Measurements from ENCODE around the gene RAB30. TPM values are rescaled to one million over a fixed set of nuclear protein-coding genes. Genes with fewer than 3 reads are reported as not detected.

RAB30 gene
- total and polyA plus RNA-seq, 9 of the 15 experiments (the other 6 are each of a cell fraction or from before 2014, with no cell fraction given), result 0.29 to 1.3 (median 1.0) TPM

DNA sequence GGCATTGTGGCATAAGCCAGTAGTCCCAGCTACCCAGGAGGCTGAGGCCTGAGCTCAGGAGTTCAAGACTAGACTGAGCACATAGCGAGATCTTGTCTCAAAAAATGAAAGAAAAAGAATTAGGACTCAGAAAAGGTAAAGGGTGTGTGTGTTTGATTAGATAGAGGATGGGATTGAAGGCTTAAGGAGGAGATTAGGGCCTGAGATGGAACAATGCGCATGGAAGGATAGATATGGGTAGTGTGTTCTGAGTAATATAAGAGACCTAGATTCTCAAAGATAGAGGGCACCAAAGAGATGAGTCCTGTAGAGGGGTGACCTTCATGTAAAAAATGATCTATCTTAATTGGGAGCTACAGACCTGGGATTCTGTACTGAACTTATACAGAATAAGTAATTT lies 17.3 kb upstream of the RAB30 start (continued):
- TF ChIP-seq, protein P1, sequence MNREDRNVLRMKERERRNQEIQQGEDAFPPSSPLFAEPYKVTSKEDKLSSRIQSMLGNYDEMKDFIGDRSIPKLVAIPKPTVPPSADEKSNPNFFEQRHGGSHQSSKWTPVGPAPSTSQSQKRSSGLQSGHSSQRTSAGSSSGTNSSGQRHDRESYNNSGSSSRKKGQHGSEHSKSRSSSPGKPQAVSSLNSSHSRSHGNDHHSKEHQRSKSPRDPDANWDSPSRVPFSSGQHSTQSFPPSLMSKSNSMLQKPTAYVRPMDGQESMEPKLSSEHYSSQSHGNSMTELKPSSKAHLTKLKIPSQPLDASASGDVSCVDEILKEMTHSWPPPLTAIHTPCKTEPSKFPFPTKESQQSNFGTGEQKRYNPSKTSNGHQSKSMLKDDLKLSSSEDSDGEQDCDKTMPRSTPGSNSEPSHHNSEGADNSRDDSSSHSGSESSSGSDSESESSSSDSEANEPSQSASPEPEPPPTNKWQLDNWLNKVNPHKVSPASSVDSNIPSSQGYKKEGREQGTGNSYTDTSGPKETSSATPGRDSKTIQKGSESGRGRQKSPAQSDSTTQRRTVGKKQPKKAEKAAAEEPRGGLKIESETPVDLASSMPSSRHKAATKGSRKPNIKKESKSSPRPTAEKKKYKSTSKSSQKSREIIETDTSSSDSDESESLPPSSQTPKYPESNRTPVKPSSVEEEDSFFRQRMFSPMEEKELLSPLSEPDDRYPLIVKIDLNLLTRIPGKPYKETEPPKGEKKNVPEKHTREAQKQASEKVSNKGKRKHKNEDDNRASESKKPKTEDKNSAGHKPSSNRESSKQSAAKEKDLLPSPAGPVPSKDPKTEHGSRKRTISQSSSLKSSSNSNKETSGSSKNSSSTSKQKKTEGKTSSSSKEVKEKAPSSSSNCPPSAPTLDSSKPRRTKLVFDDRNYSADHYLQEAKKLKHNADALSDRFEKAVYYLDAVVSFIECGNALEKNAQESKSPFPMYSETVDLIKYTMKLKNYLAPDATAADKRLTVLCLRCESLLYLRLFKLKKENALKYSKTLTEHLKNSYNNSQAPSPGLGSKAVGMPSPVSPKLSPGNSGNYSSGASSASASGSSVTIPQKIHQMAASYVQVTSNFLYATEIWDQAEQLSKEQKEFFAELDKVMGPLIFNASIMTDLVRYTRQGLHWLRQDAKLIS (CRISPR knock-in tag; IDR thresholded peaks at IDR 0.05), result no peak
- TF ChIP-seq ZNF77 (CRISPR knock-in tag; IDR thresholded peaks at IDR 0.05), result no peak
- TF ChIP-seq ZSCAN29 (IDR thresholded peaks at IDR 0.05), result no peak
- TF ChIP-seq FOSL1 (tag; conservative IDR thresholded peaks at IDR 0.05), result peak; percentile 29; the same call in 1 of the 2 replicates
- 0 out of 4 replicates have a peak, but pooled peaks of 1 of the 2 experiments have one; percentile 14 for TF ChIP-seq NRF1 (conservative IDR thresholded peaks at IDR 0.05 in 1 of 2, IDR thresholded peaks at IDR 0.05 in 1 of 2)
- peak; percentile 80 for TF ChIP-seq DPF2 (IDR thresholded peaks at IDR 0.05)
- TF ChIP-seq, protein P2, sequence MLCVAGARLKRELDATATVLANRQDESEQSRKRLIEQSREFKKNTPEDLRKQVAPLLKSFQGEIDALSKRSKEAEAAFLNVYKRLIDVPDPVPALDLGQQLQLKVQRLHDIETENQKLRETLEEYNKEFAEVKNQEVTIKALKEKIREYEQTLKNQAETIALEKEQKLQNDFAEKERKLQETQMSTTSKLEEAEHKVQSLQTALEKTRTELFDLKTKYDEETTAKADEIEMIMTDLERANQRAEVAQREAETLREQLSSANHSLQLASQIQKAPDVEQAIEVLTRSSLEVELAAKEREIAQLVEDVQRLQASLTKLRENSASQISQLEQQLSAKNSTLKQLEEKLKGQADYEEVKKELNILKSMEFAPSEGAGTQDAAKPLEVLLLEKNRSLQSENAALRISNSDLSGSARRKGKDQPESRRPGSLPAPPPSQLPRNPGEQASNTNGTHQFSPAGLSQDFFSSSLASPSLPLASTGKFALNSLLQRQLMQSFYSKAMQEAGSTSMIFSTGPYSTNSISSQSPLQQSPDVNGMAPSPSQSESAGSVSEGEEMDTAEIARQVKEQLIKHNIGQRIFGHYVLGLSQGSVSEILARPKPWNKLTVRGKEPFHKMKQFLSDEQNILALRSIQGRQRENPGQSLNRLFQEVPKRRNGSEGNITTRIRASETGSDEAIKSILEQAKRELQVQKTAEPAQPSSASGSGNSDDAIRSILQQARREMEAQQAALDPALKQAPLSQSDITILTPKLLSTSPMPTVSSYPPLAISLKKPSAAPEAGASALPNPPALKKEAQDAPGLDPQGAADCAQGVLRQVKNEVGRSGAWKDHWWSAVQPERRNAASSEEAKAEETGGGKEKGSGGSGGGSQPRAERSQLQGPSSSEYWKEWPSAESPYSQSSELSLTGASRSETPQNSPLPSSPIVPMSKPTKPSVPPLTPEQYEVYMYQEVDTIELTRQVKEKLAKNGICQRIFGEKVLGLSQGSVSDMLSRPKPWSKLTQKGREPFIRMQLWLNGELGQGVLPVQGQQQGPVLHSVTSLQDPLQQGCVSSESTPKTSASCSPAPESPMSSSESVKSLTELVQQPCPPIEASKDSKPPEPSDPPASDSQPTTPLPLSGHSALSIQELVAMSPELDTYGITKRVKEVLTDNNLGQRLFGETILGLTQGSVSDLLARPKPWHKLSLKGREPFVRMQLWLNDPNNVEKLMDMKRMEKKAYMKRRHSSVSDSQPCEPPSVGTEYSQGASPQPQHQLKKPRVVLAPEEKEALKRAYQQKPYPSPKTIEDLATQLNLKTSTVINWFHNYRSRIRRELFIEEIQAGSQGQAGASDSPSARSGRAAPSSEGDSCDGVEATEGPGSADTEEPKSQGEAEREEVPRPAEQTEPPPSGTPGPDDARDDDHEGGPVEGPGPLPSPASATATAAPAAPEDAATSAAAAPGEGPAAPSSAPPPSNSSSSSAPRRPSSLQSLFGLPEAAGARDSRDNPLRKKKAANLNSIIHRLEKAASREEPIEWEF (CRISPR knock-in tag; IDR thresholded peaks at IDR 0.05), result no peak
- no peak for TF ChIP-seq SNIP1 (IDR thresholded peaks at IDR 0.05; ENCODE audit: low read depth)
- no peak for TF ChIP-seq POLR3A (IDR thresholded peaks at IDR 0.05; ENCODE audit: borderline replicate concordance, extremely low read depth, insufficient read depth, insufficient read length)
- TF ChIP-seq STAT5A (IDR thresholded peaks at IDR 0.05; ENCODE audit: borderline replicate concordance, low read length), result peak; percentile 53; the same call in 1 of the 2 replicates
- TF ChIP-seq KLF16 (IDR thresholded peaks at IDR 0.05), result peak; percentile 67; the same call in 1 of the 2 replicates
- TF ChIP-seq HOXB6 (CRISPR knock-in tag; IDR thresholded peaks at IDR 0.05; ENCODE audit: borderline replicate concordance), result no peak
- TF ChIP-seq JUND (IDR thresholded peaks at IDR 0.05; ENCODE audit: borderline replicate concordance, low read depth, low read length), result no peak
- peak; percentile 30; the same call in 1 of the 3 replicates for TF ChIP-seq JUND (tag; IDR thresholded peaks at IDR 0.05; ENCODE audit: borderline replicate concordance, low read depth, low read length)
- no peak for TF ChIP-seq HMG20A (CRISPR knock-in tag; conservative IDR thresholded peaks at IDR 0.05)
- TF ChIP-seq, protein P3, sequence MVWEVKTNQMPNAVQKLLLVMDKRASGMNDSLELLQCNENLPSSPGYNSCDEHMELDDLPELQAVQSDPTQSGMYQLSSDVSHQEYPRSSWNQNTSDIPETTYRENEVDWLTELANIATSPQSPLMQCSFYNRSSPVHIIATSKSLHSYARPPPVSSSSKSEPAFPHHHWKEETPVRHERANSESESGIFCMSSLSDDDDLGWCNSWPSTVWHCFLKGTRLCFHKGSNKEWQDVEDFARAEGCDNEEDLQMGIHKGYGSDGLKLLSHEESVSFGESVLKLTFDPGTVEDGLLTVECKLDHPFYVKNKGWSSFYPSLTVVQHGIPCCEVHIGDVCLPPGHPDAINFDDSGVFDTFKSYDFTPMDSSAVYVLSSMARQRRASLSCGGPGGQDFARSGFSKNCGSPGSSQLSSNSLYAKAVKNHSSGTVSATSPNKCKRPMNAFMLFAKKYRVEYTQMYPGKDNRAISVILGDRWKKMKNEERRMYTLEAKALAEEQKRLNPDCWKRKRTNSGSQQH (CRISPR knock-in tag; IDR thresholded peaks at IDR 0.05), result no peak
- peak; percentile 46; the same call in 1 of the 2 replicates for TF ChIP-seq BCOR (IDR thresholded peaks at IDR 0.05)
- no peak for TF ChIP-seq HDAC1 (IDR thresholded peaks at IDR 0.05)
- TF ChIP-seq MYNN (IDR thresholded peaks at IDR 0.05), result 0 out of 2 replicates have a peak, but pooled peaks have one; percentile 17
- TF ChIP-seq MYNN (CRISPR knock-in tag; IDR thresholded peaks at IDR 0.05), result no peak
- TF ChIP-seq CBFA2T3 (IDR thresholded peaks at IDR 0.05), result peak; percentile 91
- TF ChIP-seq KAT7 (CRISPR knock-in tag; IDR thresholded peaks at IDR 0.05; ENCODE audit: borderline replicate concordance), result no peak
